ENCODE measurements around the gene EPHA4. TPM values are rescaled to one million over a fixed set of nuclear protein-coding genes. Genes with fewer than 3 reads are reported as not detected.

Gene EPHA4
- total RNA-seq, 1 donor from 2014 or later, result 30.1 TPM

DNA sequence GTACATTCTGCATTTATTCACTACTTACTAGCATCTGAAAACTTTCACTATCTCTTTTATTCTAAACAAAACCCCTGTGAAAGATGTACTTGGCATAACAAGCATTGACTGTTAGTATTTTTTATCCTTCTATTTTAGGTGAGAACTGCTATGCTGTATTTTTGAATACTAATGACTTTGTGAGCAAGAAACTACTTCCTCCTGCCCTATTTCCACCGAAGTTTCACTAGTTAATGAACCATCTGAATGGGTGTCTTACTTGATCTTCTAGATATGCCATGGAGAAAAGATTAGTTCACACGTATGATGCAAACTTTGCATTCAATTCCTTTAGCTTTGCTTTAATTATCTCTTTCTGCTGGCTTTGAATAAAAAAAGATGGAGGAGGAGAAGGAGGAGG lies 68.1 kb downstream of the EPHA4 start:
- Histone ChIP-seq H3K9me3 (ENCODE audit: insufficient read depth, low read depth, low read length) (no peaks in the 10 kb centered on the region), H3K4me3 (ENCODE audit: insufficient read depth, low read depth, low read length) (no peak overlapping the region)

GRCh38 chr2:221502270-221503010 lies 69.7 kb downstream of the EPHA4 start:
- Histone ChIP-seq H3K79me2 (ENCODE audit: insufficient read depth, low read length) (no peaks in the 10 kb centered on the region), H3K9me3 (ENCODE audit: insufficient read depth, low read depth, low read length) (no peaks in the 10 kb centered on the region), H3K4me3 (ENCODE audit: insufficient read depth, low read depth, low read length) (peak overlapping the region; percentile 40), H4K20me1 (ENCODE audit: insufficient read depth, low read length) (no peaks in the 10 kb centered on the region), H3K4me1 (ENCODE audit: insufficient read depth, low read length) (peaks cover 24% of the 10 kb centered on the region), H3K9ac (ENCODE audit: low read length) (peak overlapping the region; percentile 44), H3K36me3 (ENCODE audit: insufficient read depth, low read length) (no peaks in the 10 kb centered on the region), H3K4me2 (ENCODE audit: low read length) (peak overlapping the region; percentile 82), H3K27me3 (ENCODE audit: insufficient read depth, low read length) (no peaks in the 10 kb centered on the region), H3K27ac (ENCODE audit: low read depth, low read length) (peak overlapping the region; percentile 42), H2AFZ (ENCODE audit: low read depth, low read length) (peak overlapping the region; percentile 49)
- TF ChIP-seq, protein P1, sequence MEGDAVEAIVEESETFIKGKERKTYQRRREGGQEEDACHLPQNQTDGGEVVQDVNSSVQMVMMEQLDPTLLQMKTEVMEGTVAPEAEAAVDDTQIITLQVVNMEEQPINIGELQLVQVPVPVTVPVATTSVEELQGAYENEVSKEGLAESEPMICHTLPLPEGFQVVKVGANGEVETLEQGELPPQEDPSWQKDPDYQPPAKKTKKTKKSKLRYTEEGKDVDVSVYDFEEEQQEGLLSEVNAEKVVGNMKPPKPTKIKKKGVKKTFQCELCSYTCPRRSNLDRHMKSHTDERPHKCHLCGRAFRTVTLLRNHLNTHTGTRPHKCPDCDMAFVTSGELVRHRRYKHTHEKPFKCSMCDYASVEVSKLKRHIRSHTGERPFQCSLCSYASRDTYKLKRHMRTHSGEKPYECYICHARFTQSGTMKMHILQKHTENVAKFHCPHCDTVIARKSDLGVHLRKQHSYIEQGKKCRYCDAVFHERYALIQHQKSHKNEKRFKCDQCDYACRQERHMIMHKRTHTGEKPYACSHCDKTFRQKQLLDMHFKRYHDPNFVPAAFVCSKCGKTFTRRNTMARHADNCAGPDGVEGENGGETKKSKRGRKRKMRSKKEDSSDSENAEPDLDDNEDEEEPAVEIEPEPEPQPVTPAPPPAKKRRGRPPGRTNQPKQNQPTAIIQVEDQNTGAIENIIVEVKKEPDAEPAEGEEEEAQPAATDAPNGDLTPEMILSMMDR (IDR thresholded peaks at IDR 0.05; ENCODE audit: insufficient read depth, low read depth, low read length), result no peak
- no peak for TF ChIP-seq EZH2 (IDR thresholded peaks at IDR 0.05; ENCODE audit: insufficient read depth, low read length)
- peak; percentile 94 for DNase-seq (ENCODE audit: low read depth)
- H3K27me3 Mint-ChIP-seq (ENCODE audit: low read depth, unreplicated experiment), result no peaks in the 10 kb centered on the region
- no peak overlapping the region for H3K4me3 Mint-ChIP-seq (ENCODE audit: unreplicated experiment)
- peaks cover 26% of the 10 kb centered on the region for H3K4me1 Mint-ChIP-seq (ENCODE audit: low read depth, unreplicated experiment)
- H3K36me3 Mint-ChIP-seq (ENCODE audit: low read depth, unreplicated experiment), result no peaks in the 10 kb centered on the region
- peak; percentile 94 for FAIRE-seq
- no peaks in the 10 kb centered on the region for H3K9me3 Mint-ChIP-seq (ENCODE audit: unreplicated experiment)
- peak overlapping the region; percentile 74 for H3K27ac Mint-ChIP-seq (ENCODE audit: unreplicated experiment)

More for the DNA sequence above, 68.1 kb downstream of the EPHA4 start:
- Mint-ChIP-seq H3K9me3 (ENCODE audit: unreplicated experiment) (no peaks in the 10 kb centered on the region), H3K27me3 (ENCODE audit: low read depth, unreplicated experiment) (no peaks in the 10 kb centered on the region), H3K27ac (ENCODE audit: unreplicated experiment) (no peak overlapping the region), H3K4me1 (ENCODE audit: low read depth, unreplicated experiment) (peaks cover 26% of the 10 kb centered on the region), H3K36me3 (ENCODE audit: low read depth, unreplicated experiment) (no peaks in the 10 kb centered on the region), H3K4me3 (ENCODE audit: unreplicated experiment) (no peak overlapping the region)
- H2AFZ ChIP-seq (ENCODE audit: low read depth, low read length), result no peak overlapping the region
- no peaks in the 10 kb centered on the region for H3K36me3 ChIP-seq (ENCODE audit: insufficient read depth, low read length)
- H3K79me2 ChIP-seq (ENCODE audit: insufficient read depth, low read length), result no peaks in the 10 kb centered on the region
- no peak overlapping the region for H3K4me2 ChIP-seq (ENCODE audit: low read length)
- no peak overlapping the region for H3K27ac ChIP-seq (ENCODE audit: low read depth, low read length)
- no peak for FAIRE-seq
- no peak for DNase-seq (ENCODE audit: low read depth)
- TF ChIP-seq EZH2 (IDR thresholded peaks at IDR 0.05; ENCODE audit: insufficient read depth, low read length), result no peak
- TF ChIP-seq, protein P1 (IDR thresholded peaks at IDR 0.05; ENCODE audit: insufficient read depth, low read depth, low read length), result no peak
- H3K27me3 ChIP-seq (ENCODE audit: insufficient read depth, low read length), result no peaks in the 10 kb centered on the region
- H3K4me1 ChIP-seq (ENCODE audit: insufficient read depth, low read length), result peaks cover 24% of the 10 kb centered on the region
- H3K9ac ChIP-seq (ENCODE audit: low read length), result no peak overlapping the region
- no peaks in the 10 kb centered on the region for H4K20me1 ChIP-seq (ENCODE audit: insufficient read depth, low read length)

- no peaks in the 10 kb centered on the region for H3K27me3 Mint-ChIP-seq (ENCODE audit: low read depth, unreplicated experiment)
- peaks cover 26% of the 10 kb centered on the region for H3K4me1 Mint-ChIP-seq (ENCODE audit: low read depth, unreplicated experiment)
- Histone ChIP-seq H3K4me3 (ENCODE audit: insufficient read depth, low read depth, low read length) (peak overlapping the region; percentile 40), H3K9ac (ENCODE audit: low read length) (peak overlapping the region; percentile 44), H3K27ac (ENCODE audit: low read depth, low read length) (peak overlapping the region; percentile 42), H3K9me3 (ENCODE audit: insufficient read depth, low read depth, low read length) (no peaks in the 10 kb centered on the region), H4K20me1 (ENCODE audit: insufficient read depth, low read length) (no peaks in the 10 kb centered on the region), H3K36me3 (ENCODE audit: insufficient read depth, low read length) (no peaks in the 10 kb centered on the region), H3K4me2 (ENCODE audit: low read length) (peak overlapping the region; percentile 82), H3K27me3 (ENCODE audit: insufficient read depth, low read length) (no peaks in the 10 kb centered on the region), H3K4me1 (ENCODE audit: insufficient read depth, low read length) (peaks cover 24% of the 10 kb centered on the region), H2AFZ (ENCODE audit: low read depth, low read length) (peak overlapping the region; percentile 49), H3K79me2 (ENCODE audit: insufficient read depth, low read length) (no peaks in the 10 kb centered on the region)
- H3K4me3 Mint-ChIP-seq (ENCODE audit: unreplicated experiment), result no peak overlapping the region
- no peaks in the 10 kb centered on the region for H3K9me3 Mint-ChIP-seq (ENCODE audit: unreplicated experiment)
- H3K27ac Mint-ChIP-seq (ENCODE audit: unreplicated experiment), result peak overlapping the region; percentile 74
- no peak for FAIRE-seq
- TF ChIP-seq EZH2 (IDR thresholded peaks at IDR 0.05; ENCODE audit: insufficient read depth, low read length), result no peak
- TF ChIP-seq, protein P1 (IDR thresholded peaks at IDR 0.05; ENCODE audit: insufficient read depth, low read depth, low read length), result no peak
- DNase-seq (ENCODE audit: low read depth), result no peak
- H3K36me3 Mint-ChIP-seq (ENCODE audit: low read depth, unreplicated experiment), result peaks cover 3% of the 10 kb centered on the region
Observed at GRCh38 chr2:221501883-221502269, 70.2 kb downstream of the EPHA4 start.
